HepG2 (cell line): ENCODE measurements around the gene QRICH2. TPM values are rescaled to one million over a fixed set of nuclear protein-coding genes. Genes with fewer than 3 reads are reported as not detected.

ENCODE experiments used
- ERF ChIP-seq: IDR thresholded peaks from 2 replicates; pipeline ENCODE4 v1.6.1; 2018; ENCODE audit warnings: missing biosample characterization, missing genetic modification reagents
- HDAC2 ChIP-seq: sonication (generic); formaldehyde crosslinking; IDR thresholded peaks from 2 replicates; pipeline ENCODE4 v1.4.0; 2020; ENCODE audit warnings: missing genetic modification reagents
- HNF4A ChIP-seq: sonication (generic); formaldehyde crosslinking; IDR thresholded peaks from 2 replicates; pipeline ENCODE4 v1.4.0; 2020; ENCODE audit warnings: missing genetic modification reagents
- KAT8 ChIP-seq: IDR thresholded peaks from 2 replicates; pipeline ENCODE4 v1.6.1; 2016; ENCODE audit warnings: missing genetic modification reagents, missing compliant biosample characterization
- TGIF2 ChIP-seq: IDR thresholded peaks from 2 replicates; pipeline ENCODE4 v1.6.1; 2016; ENCODE audit warnings: control low read depth, missing compliant biosample characterization
- ZFP36L1 ChIP-seq: sonication (generic); formaldehyde crosslinking; IDR thresholded peaks from 2 replicates; pipeline ENCODE4 v1.8.0; 2022; ENCODE audit warnings: mild to moderate bottlenecking, missing genetic modification reagents, moderate library complexity
- ZNF333 ChIP-seq: sonication (generic); formaldehyde crosslinking; IDR thresholded peaks from 2 replicates; pipeline ENCODE4 v1.4.0; 2020; ENCODE audit warnings: mild to moderate bottlenecking, missing genetic modification reagents, borderline replicate concordance
- ZNF33B ChIP-seq: sonication (generic); formaldehyde crosslinking; IDR thresholded peaks from 2 replicates; pipeline ENCODE4 v1.5.1; 2020; ENCODE audit warnings: mild to moderate bottlenecking, missing genetic modification reagents
- ZNF607 ChIP-seq: sonication (generic); formaldehyde crosslinking; IDR thresholded peaks from 2 replicates; pipeline ENCODE4 v1.5.1; 2020; ENCODE audit warnings: missing genetic modification reagents, mild to moderate bottlenecking, borderline replicate concordance
- ZNF839 ChIP-seq: sonication (generic); formaldehyde crosslinking; IDR thresholded peaks from 2 replicates; pipeline ENCODE4 v1.4.0; 2020; ENCODE audit warnings: missing genetic modification reagents, mild to moderate bottlenecking, borderline replicate concordance
- polyA plus RNA-seq, 8 experiments: library from polyadenylated mRNA; depleted of rRNA in 3 of 8; stranded (reverse) in 7 of 8; unstranded in 1 of 8; fragments of >200 nt; fragmentation: Illumina TruSeq in 4 of 8; extraction: Trizol in 4 of 8; gene quantifications; 2 replicates each; pipeline versions ENCODE4 v1.2.1 to v1.2.3, GENCODE V29; 2011 to 2016; ENCODE audit warnings: low read depth in 4 of 8, missing spikeins in 1 of 8, mixed read lengths in 1 of 8; ENCODE audit not compliant: insufficient read depth in 1 of 8
- total RNA-seq, 5 experiments: library from RNA; depleted of rRNA; stranded (reverse); fragments of >200 nt; fragmentation: Illumina TruSeq; extraction: Trizol; gene quantifications; 2 replicates each; pipeline ENCODE4 v1.2.3, GENCODE V29; 2016; ENCODE audit warnings: low read depth in 1 of 5
- TF ChIP-seq, protein P1 (sequence below): sonication (generic); formaldehyde crosslinking; IDR thresholded peaks from 2 replicates; pipeline ENCODE4 v1.4.0; 2020; ENCODE audit warnings: missing genetic modification reagents
- TF ChIP-seq, protein P2 (sequence below): IDR thresholded peaks from 2 replicates; pipeline ENCODE4 v1.6.1; 2012; ENCODE audit warnings: inconsistent platforms
- TF ChIP-seq, protein P3 (sequence below): sonication (generic); formaldehyde crosslinking; IDR thresholded peaks from 2 replicates; pipeline ENCODE4 v1.4.0; 2020; ENCODE audit warnings: mild to moderate bottlenecking, missing genetic modification reagents
- TF ChIP-seq, protein P4 (sequence below): sonication (generic); formaldehyde crosslinking; IDR thresholded peaks from 2 replicates; pipeline ENCODE4 v1.8.0; 2022; ENCODE audit warnings: mild to moderate bottlenecking, missing genetic modification reagents; ENCODE audit not compliant: insufficient replicate concordance
- TF ChIP-seq, protein P5 (sequence below): sonication (generic); formaldehyde crosslinking; IDR thresholded peaks from 2 replicates; pipeline ENCODE4; 2020; ENCODE audit warnings: missing genetic modification reagents, mild to moderate bottlenecking, borderline replicate concordance
- TF ChIP-seq, protein P6 (sequence below): sonication (generic); formaldehyde crosslinking; IDR thresholded peaks from 2 replicates; pipeline ENCODE4 v1.9.0; 2021; ENCODE audit warnings: missing genetic modification reagents, borderline replicate concordance

QRICH2 gene
- total and polyA plus RNA-seq, 2 of the 13 experiments (the other 11 are each of a cell fraction or from before 2014, with no cell fraction given) = 3.7 to 5.7 TPM

DNA sequence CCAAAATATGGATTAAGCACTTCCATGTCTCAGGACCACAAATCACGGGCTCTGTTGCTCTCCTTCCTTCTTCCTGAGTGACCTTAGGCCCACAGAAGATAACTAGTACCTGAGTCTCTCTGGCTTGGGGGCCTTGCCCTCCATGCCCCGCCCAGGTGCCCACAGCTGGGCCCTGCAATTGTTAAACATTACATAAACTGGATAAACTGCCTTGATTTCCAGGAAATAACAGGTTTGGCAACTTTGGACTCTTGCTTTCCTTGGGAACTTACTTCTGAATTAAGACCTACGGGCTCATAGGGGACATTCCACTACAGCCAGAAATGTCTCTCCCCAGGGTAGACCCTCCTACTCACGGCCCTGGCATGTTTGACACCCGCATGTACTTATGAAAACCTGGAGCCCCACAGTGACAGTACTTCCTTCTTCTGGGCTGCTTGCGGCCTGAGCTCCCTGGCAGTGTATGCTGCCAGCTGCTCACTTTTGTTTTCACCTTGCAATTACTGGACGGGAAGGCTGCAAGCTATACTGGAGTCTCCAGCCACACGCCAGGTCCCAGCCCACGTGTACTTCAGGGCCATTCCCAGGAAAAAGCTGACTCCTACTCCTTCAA lies 45.2 kb downstream of the QRICH2 start (continued):
- TF ChIP-seq, protein P1, sequence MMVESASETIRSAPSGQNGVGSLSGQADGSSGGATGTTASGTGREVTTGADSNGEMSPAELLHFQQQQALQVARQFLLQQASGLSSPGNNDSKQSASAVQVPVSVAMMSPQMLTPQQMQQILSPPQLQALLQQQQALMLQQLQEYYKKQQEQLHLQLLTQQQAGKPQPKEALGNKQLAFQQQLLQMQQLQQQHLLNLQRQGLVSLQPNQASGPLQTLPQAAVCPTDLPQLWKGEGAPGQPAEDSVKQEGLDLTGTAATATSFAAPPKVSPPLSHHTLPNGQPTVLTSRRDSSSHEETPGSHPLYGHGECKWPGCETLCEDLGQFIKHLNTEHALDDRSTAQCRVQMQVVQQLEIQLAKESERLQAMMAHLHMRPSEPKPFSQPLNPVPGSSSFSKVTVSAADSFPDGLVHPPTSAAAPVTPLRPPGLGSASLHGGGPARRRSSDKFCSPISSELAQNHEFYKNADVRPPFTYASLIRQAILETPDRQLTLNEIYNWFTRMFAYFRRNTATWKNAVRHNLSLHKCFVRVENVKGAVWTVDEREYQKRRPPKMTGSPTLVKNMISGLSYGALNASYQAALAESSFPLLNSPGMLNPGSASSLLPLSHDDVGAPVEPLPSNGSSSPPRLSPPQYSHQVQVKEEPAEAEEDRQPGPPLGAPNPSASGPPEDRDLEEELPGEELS (CRISPR knock-in tag) = 0 out of 2 replicates have a peak, but pooled peaks have one; percentile 6
- TF ChIP-seq, protein P2, sequence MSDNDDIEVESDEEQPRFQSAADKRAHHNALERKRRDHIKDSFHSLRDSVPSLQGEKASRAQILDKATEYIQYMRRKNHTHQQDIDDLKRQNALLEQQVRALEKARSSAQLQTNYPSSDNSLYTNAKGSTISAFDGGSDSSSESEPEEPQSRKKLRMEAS = peak; percentile 42; the same call in 1 of the 2 replicates
- TF ChIP-seq, protein P3, sequence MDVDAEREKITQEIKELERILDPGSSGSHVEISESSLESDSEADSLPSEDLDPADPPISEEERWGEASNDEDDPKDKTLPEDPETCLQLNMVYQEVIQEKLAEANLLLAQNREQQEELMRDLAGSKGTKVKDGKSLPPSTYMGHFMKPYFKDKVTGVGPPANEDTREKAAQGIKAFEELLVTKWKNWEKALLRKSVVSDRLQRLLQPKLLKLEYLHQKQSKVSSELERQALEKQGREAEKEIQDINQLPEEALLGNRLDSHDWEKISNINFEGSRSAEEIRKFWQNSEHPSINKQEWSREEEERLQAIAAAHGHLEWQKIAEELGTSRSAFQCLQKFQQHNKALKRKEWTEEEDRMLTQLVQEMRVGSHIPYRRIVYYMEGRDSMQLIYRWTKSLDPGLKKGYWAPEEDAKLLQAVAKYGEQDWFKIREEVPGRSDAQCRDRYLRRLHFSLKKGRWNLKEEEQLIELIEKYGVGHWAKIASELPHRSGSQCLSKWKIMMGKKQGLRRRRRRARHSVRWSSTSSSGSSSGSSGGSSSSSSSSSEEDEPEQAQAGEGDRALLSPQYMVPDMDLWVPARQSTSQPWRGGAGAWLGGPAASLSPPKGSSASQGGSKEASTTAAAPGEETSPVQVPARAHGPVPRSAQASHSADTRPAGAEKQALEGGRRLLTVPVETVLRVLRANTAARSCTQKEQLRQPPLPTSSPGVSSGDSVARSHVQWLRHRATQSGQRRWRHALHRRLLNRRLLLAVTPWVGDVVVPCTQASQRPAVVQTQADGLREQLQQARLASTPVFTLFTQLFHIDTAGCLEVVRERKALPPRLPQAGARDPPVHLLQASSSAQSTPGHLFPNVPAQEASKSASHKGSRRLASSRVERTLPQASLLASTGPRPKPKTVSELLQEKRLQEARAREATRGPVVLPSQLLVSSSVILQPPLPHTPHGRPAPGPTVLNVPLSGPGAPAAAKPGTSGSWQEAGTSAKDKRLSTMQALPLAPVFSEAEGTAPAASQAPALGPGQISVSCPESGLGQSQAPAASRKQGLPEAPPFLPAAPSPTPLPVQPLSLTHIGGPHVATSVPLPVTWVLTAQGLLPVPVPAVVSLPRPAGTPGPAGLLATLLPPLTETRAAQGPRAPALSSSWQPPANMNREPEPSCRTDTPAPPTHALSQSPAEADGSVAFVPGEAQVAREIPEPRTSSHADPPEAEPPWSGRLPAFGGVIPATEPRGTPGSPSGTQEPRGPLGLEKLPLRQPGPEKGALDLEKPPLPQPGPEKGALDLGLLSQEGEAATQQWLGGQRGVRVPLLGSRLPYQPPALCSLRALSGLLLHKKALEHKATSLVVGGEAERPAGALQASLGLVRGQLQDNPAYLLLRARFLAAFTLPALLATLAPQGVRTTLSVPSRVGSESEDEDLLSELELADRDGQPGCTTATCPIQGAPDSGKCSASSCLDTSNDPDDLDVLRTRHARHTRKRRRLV (CRISPR knock-in tag) = no peak
- peak; percentile 4; the same call in 1 of the 2 replicates for TF ChIP-seq HNF4A (CRISPR knock-in tag)
- TF ChIP-seq HDAC2 = 0 out of 2 replicates have a peak, but pooled peaks have one; percentile 22
- TF ChIP-seq, protein P4, sequence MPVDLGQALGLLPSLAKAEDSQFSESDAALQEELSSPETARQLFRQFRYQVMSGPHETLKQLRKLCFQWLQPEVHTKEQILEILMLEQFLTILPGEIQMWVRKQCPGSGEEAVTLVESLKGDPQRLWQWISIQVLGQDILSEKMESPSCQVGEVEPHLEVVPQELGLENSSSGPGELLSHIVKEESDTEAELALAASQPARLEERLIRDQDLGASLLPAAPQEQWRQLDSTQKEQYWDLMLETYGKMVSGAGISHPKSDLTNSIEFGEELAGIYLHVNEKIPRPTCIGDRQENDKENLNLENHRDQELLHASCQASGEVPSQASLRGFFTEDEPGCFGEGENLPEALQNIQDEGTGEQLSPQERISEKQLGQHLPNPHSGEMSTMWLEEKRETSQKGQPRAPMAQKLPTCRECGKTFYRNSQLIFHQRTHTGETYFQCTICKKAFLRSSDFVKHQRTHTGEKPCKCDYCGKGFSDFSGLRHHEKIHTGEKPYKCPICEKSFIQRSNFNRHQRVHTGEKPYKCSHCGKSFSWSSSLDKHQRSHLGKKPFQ (CRISPR knock-in tag) = no peak
- TF ChIP-seq, protein P5, sequence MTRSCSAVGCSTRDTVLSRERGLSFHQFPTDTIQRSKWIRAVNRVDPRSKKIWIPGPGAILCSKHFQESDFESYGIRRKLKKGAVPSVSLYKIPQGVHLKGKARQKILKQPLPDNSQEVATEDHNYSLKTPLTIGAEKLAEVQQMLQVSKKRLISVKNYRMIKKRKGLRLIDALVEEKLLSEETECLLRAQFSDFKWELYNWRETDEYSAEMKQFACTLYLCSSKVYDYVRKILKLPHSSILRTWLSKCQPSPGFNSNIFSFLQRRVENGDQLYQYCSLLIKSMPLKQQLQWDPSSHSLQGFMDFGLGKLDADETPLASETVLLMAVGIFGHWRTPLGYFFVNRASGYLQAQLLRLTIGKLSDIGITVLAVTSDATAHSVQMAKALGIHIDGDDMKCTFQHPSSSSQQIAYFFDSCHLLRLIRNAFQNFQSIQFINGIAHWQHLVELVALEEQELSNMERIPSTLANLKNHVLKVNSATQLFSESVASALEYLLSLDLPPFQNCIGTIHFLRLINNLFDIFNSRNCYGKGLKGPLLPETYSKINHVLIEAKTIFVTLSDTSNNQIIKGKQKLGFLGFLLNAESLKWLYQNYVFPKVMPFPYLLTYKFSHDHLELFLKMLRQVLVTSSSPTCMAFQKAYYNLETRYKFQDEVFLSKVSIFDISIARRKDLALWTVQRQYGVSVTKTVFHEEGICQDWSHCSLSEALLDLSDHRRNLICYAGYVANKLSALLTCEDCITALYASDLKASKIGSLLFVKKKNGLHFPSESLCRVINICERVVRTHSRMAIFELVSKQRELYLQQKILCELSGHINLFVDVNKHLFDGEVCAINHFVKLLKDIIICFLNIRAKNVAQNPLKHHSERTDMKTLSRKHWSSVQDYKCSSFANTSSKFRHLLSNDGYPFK (CRISPR knock-in tag) = no peak
- TF ChIP-seq, protein P6, sequence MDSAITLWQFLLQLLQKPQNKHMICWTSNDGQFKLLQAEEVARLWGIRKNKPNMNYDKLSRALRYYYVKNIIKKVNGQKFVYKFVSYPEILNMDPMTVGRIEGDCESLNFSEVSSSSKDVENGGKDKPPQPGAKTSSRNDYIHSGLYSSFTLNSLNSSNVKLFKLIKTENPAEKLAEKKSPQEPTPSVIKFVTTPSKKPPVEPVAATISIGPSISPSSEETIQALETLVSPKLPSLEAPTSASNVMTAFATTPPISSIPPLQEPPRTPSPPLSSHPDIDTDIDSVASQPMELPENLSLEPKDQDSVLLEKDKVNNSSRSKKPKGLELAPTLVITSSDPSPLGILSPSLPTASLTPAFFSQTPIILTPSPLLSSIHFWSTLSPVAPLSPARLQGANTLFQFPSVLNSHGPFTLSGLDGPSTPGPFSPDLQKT (CRISPR knock-in tag) = no peak
- no peak for TF ChIP-seq ZNF607 (CRISPR knock-in tag)
- TF ChIP-seq ZNF333 (CRISPR knock-in tag) = no peak
- 0 out of 2 replicates have a peak, but pooled peaks have one; percentile 27 for TF ChIP-seq KAT8 (CRISPR knock-in tag)
- no peak for TF ChIP-seq ZNF839
- peak; percentile 75 for TF ChIP-seq TGIF2 (CRISPR knock-in tag)
- no peak for TF ChIP-seq ZFP36L1 (CRISPR knock-in tag)
- no peak for TF ChIP-seq ERF (CRISPR knock-in tag)
- no peak for TF ChIP-seq ZNF33B
